ENCODE data around the gene CA10. TPM values are rescaled to one million over a fixed set of nuclear protein-coding genes. Genes with fewer than 3 reads are reported as not detected.

CA10 gene
- polyA plus RNA-seq, 1 donor (not counting 4 experiments of a cell fraction or from before 2014, with no cell fraction given): 2.9 TPM

DNA sequence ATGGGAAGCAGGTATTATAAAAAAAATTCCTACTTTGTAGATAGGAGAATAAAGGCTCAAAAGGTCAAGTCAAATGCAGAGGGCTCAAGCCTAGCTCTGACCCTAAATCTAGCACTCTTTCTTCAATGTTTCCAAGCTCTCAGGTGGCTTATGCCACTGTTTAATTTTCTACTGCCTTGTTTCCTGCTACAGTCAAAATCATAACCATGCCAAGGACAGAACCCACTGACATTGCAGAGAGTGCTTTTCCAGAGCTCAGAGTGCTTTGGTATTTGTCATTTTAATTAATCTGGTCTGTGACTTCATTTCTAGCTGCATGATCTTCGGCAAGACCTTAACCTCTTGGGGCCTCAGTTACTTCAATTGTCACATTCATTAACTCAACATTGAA is 344.7 kb downstream of the CA10 start:
- Histone ChIP-seq H3K27ac (ENCODE audit: control insufficient read depth, insufficient read depth, low read length) (no peak overlapping the region), H3K36me3 (ENCODE audit: control insufficient read depth in 2 of 2, extremely low read depth in 1 of 2, insufficient read depth in 2 of 2, low read length in 2 of 2) (no peaks in the 10 kb centered on the region), H3K9ac (ENCODE audit: control insufficient read depth, extremely low read depth, insufficient read depth, low read length) (no peak overlapping the region), H3K79me2 (ENCODE audit: control insufficient read depth, insufficient read depth, low read length) (no peaks in the 10 kb centered on the region), H4K20me1 (ENCODE audit: control insufficient read depth, extremely low read depth, insufficient read depth, low read length) (no peaks in the 10 kb centered on the region), H3K27me3 (ENCODE audit: control insufficient read depth, extremely low read depth, insufficient read depth, low read length) (no peaks in the 10 kb centered on the region), H2AFZ (ENCODE audit: control insufficient read depth, low read length) (no peak overlapping the region), H3K9me1 (ENCODE audit: control insufficient read depth, extremely low read depth, insufficient read depth, low read length) (no peaks in the 10 kb centered on the region), H3K4me3 (ENCODE audit: control insufficient read depth in 2 of 3, extremely low read depth in 1 of 3, insufficient read depth in 2 of 3, low read depth in 1 of 3, low read length in 3 of 3) (no peak overlapping the region), H3K4me2 (ENCODE audit: control insufficient read depth, extremely low read depth, insufficient read depth, low read depth, low read length) (no peak overlapping the region), H3K9me3 (ENCODE audit: control insufficient read depth, low read depth, low read length) (no peaks in the 10 kb centered on the region), H3K4me1 (ENCODE audit: control insufficient read depth, extremely low read depth, insufficient read depth, low read length) (peaks cover 5% of the 10 kb centered on the region)
- dilution Hi-C loops (cut with MboI; ENCODE audit: extremely low pct_ligation_motif_present, low sequenced_read_pairs): no loop called here
- no peak for DNase-seq (ENCODE audit: low read depth, low spot score)
- no peak for FAIRE-seq
- TF ChIP-seq, protein P1, sequence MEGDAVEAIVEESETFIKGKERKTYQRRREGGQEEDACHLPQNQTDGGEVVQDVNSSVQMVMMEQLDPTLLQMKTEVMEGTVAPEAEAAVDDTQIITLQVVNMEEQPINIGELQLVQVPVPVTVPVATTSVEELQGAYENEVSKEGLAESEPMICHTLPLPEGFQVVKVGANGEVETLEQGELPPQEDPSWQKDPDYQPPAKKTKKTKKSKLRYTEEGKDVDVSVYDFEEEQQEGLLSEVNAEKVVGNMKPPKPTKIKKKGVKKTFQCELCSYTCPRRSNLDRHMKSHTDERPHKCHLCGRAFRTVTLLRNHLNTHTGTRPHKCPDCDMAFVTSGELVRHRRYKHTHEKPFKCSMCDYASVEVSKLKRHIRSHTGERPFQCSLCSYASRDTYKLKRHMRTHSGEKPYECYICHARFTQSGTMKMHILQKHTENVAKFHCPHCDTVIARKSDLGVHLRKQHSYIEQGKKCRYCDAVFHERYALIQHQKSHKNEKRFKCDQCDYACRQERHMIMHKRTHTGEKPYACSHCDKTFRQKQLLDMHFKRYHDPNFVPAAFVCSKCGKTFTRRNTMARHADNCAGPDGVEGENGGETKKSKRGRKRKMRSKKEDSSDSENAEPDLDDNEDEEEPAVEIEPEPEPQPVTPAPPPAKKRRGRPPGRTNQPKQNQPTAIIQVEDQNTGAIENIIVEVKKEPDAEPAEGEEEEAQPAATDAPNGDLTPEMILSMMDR (optimal IDR thresholded peaks at IDR 0.05 in 1 of 3, IDR thresholded peaks at IDR 0.05 in 1 of 3, conservative IDR thresholded peaks at IDR 0.05 in 1 of 3; ENCODE audit: extremely low read depth in 1 of 3, insufficient read depth in 2 of 3, low read length in 3 of 3): no peak
- TF ChIP-seq EZH2 (IDR thresholded peaks at IDR 0.05; ENCODE audit: low read length): no peak

DNA sequence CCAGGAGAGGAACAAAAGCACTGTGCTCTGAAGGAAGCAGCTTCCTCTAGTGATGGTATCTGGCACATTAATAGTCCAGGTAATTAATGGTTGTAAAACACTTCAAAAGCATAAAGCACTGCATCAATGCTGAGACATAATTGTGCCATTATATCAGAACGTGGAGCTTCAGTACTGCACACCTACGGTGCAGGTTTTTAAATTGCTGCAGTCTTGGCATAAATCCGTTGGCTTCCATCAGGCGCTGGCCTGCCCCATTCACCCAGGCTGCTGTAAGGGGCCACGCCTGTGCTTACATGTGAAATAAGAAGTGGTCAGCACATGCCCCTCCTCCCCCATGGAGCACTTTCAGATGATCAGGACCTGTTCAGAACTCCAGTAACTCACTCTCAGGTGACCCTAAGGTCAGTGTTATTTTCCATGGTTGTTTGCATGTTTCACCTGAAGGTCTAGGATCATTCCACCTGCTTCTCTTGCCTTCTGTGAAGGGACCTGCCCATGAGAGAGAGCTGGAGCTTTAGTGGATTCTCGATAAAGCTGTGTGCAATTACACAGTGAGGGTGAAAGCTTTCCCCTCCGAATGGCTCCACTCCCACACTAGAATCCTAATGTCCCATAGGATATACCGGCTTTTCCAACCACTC is 345.3 kb downstream of the CA10 start:
- H3K4me1 ChIP-seq (ENCODE audit: control insufficient read depth, extremely low read depth, insufficient read depth, low read length): peaks cover under 1% of the 10 kb centered on the region
- no peak overlapping the region for H3K4me3 ChIP-seq (ENCODE audit: control insufficient read depth in 2 of 3, extremely low read depth in 1 of 3, insufficient read depth in 2 of 3, low read depth in 1 of 3, low read length in 3 of 3)
- H3K9me1 ChIP-seq (ENCODE audit: control insufficient read depth, extremely low read depth, insufficient read depth, low read length): no peaks in the 10 kb centered on the region
- H3K27ac ChIP-seq (ENCODE audit: control insufficient read depth, insufficient read depth, low read length): no peak overlapping the region
- DNase-seq (ENCODE audit: low read depth, low spot score) (no peak), FAIRE-seq (no peak)
- no peak overlapping the region for H3K4me2 ChIP-seq (ENCODE audit: control insufficient read depth, extremely low read depth, insufficient read depth, low read depth, low read length)
- H4K20me1 ChIP-seq (ENCODE audit: control insufficient read depth, extremely low read depth, insufficient read depth, low read length): no peaks in the 10 kb centered on the region
- no peak overlapping the region for H2AFZ ChIP-seq (ENCODE audit: control insufficient read depth, low read length)
- H3K27me3 ChIP-seq (ENCODE audit: control insufficient read depth, extremely low read depth, insufficient read depth, low read length): no peaks in the 10 kb centered on the region
- no peaks in the 10 kb centered on the region for H3K36me3 ChIP-seq (ENCODE audit: control insufficient read depth in 2 of 2, extremely low read depth in 1 of 2, insufficient read depth in 2 of 2, low read length in 2 of 2)
- no peaks in the 10 kb centered on the region for H3K9me3 ChIP-seq (ENCODE audit: control insufficient read depth, low read depth, low read length)
- TF ChIP-seq EZH2 (IDR thresholded peaks at IDR 0.05; ENCODE audit: low read length): no peak
- TF ChIP-seq, protein P1 (optimal IDR thresholded peaks at IDR 0.05 in 1 of 3, IDR thresholded peaks at IDR 0.05 in 1 of 3, conservative IDR thresholded peaks at IDR 0.05 in 1 of 3; ENCODE audit: extremely low read depth in 1 of 3, insufficient read depth in 2 of 3, low read length in 3 of 3): no peak
- dilution Hi-C loops (cut with MboI; ENCODE audit: extremely low pct_ligation_motif_present, low sequenced_read_pairs): no loop called here
- H3K9ac ChIP-seq (ENCODE audit: control insufficient read depth, extremely low read depth, insufficient read depth, low read length): no peak overlapping the region
- no peaks in the 10 kb centered on the region for H3K79me2 ChIP-seq (ENCODE audit: control insufficient read depth, insufficient read depth, low read length)

Data from keratinocyte (primary cell).